NCI-H82 treated with DMSO at 0.1 percent for 48 hours (cell line): ENCODE measurements around the gene FOXN3.

Experiments used
- DNase-seq: peaks from one replicate; lab custom pipeline; 2025; ENCODE audit not compliant: unreplicated experiment; lab: John Stamatoyannopoulos, UW

The FOXN3 gene

DNA sequence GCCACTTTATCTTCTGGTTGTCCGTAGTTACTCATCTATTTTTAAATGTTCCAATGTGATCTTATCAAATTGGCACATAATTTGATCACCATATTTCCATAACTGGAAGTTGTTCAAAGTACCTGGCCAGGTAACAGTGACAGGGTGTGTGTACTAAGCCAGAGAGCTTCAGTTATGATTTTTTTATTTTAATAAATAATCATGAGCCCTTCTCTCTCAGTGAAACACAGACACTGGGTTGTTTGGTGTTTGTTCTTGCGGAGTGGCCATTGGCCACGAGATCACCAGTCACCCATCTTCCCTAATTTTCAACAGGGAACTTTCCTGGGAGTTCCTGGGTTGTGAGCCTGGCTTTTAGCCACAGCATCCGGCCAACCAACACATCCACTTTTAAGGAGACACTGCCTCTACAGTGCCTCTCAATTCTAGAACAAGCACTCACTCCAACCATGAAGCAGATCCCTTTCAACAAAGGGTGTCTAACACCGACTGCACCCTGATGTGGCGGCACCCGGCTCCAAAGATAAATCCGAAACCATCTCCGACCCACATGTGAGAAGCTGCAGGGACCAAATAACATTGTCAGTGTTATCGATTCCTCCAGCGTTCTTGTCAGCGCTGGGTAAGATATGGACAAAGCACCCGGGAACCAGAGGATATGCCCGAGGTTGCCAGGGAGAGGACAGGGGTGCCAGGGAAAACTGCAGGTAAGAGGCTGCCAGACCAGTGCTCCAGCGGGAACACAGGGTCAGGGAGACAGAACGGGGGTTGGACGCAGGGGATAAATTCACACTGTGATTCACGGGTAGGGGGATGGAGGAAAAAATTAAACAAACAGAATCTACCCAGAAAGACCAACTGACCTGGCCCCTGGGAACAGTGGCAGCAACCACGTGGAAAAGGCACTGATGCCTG lies 49.9 kb downstream of the FOXN3 start:
- no peak for DNase-seq

GRCh38 chr14:89365061-89365801 lies 51.8 kb downstream of the FOXN3 start:
- DNase-seq, result no peak

DNA sequence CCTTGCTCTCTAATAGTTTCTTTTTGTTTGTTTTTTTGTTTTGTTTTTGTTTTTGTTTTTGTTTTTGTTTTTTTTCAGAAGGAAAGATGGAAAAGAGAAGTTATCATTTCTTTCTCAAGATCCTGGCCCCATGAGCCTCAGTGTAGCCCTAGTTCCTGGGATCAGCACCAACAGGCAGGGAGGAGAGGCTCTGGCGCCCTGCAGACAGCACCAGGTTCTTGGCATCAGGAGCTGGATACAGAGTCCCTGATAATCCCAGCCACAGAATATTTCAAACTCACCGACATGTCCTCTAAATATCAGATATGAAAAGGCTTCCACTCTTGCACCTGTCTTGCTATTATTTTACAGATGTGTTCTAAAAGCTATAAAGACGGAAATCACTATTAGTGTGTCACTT lies 52.7 kb downstream of the FOXN3 start:
- no peak for DNase-seq

DNA sequence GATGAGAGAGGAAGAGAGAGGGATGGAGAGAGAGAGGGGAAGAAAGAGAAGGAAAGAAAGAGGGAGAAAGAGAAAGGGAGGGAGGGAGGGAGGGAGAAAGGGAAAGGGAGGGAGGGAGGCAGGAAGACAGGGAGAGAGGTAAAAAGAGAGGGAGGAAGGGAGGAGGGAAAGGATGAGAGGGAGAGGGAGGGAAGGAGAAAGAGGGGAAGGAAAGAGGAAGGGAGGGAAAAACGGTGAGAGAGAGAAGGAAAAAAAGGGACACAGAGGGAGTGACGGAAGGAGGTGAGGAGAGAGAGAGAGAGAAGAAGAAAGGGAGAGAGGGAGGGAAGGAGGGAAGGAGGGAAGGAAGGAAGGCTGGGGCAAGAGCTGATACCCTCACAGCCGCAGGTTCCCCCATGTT lies 56.8 kb downstream of the FOXN3 start:
- no peak for DNase-seq

GRCh38 chr14:89359477-89360222 lies 57.4 kb downstream of the FOXN3 start:
- DNase-seq, result no peak

GRCh38 chr14:89357655-89358297 lies 59.3 kb downstream of the FOXN3 start:
- DNase-seq, result no peak

- no peak for DNase-seq
These were observed 60.1 kb downstream of the FOXN3 start for GRCh38 chr14:89356927-89357326.

DNA sequence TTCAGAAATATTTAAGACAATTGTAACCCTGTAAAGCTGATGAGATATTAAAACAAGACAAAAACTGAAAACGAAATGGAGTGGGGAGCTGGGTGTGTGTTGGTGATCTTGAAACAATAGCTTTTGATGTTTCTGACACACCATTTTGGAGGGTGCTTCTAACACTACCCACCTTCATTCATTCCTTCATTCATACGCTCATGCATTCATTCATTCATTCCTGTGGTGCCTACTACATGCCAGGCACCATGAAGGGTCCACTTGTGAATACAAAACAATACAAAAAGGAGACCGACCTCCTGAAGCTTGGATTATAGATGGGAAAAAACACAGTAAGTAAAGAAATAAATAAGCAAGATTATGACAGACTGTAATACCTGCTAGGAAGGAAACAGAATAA lies 60.5 kb downstream of the FOXN3 start:
- no peak for DNase-seq

GRCh38 chr14:89353766-89354113 lies 63.3 kb downstream of the FOXN3 start:
- DNase-seq, result no peak

GRCh38 chr14:89352976-89353765 lies 63.9 kb downstream of the FOXN3 start:
- no peak for DNase-seq

DNA sequence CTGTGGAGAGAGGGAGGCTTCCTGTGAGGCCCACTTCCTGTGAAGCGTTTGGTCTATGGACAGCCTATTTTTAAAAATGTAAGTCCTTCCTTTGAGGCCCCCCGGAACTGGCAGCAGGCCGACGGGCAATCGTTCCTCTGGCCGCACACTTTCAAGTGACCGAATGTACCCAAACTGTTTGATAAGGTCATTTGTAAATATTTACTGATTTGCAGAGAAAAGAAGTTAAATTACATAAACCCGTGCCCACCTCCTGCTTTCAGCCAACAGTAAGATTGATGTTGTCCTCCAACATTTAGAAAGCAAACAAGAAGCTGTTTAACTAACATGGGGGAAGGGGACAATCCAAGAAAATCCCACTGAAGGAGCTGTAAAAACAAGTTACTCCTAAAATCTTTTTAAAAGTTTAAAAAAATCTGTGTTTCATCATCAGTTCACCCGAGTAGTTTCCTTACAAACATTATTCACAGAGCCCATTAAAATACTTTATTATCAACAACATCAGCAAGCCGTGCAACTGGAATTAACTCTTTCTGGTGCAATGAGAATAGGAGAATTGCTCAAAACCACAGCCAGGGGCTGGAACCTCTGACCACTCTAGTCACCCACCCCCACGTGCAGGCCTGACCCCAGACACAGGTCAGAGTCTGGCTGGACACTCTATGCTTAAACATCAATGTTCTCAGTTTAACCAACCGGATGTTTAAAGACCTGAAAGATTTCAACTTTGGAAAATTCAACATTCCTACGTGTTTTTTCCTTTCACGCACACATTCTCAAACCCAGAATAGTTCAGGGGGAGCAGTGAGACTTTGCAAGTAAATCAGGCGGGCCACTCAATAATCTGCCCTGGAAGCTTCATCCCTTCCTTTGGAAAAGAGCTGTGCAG lies 65.3 kb downstream of the FOXN3 start:
- DNase-seq, result no peak

DNA sequence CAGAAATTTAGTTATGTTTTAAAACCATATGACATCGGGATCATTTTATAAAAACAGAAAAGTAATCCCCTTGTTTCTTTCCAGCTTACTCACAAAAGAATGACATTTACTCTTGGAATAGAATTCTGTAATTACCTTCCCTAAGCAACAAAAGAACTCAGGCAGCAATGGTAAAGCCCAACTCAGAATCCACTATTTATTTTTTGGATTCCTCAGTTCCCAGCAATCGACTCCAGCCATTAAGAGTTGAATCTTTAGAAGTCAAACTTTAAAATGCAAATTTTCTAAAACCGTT lies 65.9 kb downstream of the FOXN3 start:
- no peak for DNase-seq

GRCh38 chr14:89350152-89350551 lies 66.9 kb downstream of the FOXN3 start:
- DNase-seq, result no peak

DNA sequence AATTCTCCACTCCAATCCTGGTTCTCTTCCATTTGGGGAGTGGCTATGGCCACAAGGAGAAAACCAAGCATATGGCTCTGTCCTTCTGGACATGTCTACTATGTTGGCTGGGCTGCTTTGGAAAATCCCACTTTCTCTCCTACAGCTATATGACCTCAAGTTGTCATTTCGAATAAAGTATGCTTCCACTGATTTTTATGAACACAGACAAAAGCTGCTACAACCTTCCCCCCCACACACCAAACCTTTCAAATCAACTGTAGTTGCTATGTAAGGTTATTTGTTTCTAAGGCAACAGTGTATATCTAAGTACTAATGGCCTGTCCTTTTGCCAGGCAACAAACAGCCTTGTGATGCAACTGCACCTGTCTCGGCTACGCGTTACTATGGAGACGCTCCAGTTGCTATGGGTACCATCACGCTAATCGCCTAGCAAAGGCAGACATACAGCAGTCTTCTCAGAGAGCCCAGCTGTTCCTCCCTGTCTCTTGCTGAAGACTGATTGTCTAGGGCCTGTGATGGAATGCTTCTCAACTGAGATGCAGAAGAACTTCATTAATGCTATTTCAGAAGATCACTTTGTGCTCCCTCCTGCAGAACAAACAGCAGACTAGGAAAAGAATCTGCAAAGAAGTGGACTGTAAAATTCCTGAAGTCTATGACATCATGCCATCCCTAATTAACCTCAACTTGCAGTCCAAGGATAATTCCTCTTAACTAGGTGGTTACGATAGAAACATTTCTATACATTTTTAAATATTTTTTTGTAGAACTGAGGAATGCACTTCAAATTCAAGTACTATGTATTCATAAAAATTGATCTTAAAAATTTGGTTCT lies 67.6 kb downstream of the FOXN3 start:
- peak; percentile 7 for DNase-seq

GRCh38 chr14:89348722-89349121 lies 68.3 kb downstream of the FOXN3 start:
- DNase-seq, result no peak

DNA sequence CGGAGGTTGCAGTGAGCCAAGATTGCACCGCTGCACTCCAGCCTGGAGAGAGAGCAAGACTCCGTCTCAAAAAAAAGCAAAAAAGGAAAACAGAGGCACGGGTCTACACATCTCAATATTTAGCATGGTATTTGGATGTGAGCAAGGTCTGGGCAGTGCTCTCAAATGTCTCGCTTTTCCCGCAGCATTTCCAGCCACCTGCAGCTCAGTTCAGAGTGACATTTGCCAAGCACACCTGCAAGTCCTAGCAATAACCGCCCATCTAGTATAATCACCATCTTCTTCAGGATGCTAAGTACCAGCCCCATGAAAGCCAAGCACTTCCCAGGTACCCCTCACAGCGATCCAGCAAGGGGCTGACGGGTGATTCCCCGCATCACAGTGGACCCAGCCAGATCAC lies 69.1 kb downstream of the FOXN3 start:
- no peak for DNase-seq

DNA sequence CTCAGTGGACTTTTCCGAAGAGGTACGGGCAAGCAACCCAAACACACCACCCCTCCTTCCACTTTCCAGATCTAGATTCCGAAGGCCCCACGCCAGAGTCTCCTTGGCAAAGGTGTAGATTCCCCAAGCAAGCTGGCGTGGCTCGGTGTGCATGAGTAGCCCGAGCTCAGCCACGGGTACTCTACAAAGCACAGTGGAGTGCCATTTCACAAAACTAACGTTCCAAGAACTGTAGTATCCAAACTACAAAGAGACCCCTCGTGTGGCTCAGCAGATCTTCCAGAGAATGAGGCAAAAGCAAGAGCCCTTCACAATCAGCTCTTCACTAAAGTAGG lies 72.1 kb downstream of the FOXN3 start:
- DNase-seq, result no peak

DNA sequence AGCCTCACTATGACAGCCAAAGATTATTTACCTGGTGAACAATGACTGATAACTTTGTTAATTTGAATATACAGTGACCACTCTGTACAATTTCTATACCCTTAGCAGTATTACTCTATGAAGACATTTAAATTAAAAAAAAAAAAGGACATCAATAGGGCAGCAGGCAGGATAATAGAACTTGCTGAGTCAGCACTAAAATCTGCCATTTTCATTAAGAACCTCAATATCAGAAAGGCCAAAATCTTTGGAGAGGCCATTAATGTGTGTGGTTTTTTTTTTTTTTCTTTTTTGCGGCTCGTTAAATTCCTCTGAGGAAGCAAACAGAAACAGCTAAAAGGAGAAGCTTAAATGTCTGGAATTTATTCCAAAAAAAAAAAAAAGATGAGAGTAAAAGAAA lies 73.7 kb downstream of the FOXN3 start:
- DNase-seq, result no peak

GRCh38 chr14:89342049-89342448 lies 75.0 kb downstream of the FOXN3 start:
- no peak for DNase-seq
